Femur (tissue), 1 donor: ENCODE results near the gene SOSTDC1.

Source experiments
- DNase-seq: peaks from one replicate; pipeline ENCODE4 v3.0.0-alpha.2; 2017

Gene SOSTDC1

GRCh38 chr7:16417906-16418305 is 47.6 kb downstream of the SOSTDC1 start:
- no peak for DNase-seq

DNA sequence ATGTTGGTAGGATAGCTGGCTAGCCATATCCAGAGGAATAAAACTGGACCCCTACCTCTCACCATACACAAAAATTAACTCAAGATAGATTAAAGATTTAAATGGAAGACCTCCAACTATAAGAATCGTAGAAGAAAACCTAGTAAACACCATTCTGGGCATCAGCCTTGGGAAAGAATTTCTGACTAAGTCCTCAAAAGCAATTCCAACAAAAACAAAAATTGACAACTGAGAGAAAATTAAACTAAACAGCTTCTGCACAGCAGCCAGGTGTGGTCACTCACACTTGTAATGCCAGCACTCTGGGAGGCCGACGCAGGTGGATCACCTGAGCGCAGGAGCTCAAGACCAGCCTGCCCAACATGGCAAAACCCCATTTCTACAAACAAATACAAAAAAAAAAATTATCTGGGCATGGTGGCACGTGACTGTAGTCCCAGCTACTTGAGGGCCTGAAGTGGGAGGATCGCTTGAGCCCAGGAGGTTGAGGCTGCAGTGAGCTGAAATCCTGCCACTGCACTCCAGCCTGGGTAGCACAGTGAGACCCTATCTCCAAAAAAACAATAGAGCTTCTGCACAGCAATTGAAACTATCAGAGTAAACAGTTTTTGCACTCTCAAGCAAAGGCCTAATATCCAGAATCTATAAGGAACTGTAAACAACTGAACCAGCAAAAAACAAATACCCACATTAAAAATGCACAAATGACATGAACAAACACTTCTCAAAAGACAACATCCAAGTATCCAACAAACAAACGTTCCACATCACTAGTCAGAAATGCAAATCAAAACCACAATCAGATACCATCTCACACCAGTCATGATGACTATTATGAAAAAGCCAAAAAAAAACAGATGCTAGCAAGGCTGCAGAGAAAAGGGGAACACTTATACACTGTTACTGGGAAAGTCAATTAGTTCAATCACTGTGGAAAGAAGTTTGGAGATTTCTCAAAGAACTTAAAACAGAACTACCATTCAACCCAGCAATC is 49.0 kb downstream of the SOSTDC1 start:
- no peak for DNase-seq

DNA sequence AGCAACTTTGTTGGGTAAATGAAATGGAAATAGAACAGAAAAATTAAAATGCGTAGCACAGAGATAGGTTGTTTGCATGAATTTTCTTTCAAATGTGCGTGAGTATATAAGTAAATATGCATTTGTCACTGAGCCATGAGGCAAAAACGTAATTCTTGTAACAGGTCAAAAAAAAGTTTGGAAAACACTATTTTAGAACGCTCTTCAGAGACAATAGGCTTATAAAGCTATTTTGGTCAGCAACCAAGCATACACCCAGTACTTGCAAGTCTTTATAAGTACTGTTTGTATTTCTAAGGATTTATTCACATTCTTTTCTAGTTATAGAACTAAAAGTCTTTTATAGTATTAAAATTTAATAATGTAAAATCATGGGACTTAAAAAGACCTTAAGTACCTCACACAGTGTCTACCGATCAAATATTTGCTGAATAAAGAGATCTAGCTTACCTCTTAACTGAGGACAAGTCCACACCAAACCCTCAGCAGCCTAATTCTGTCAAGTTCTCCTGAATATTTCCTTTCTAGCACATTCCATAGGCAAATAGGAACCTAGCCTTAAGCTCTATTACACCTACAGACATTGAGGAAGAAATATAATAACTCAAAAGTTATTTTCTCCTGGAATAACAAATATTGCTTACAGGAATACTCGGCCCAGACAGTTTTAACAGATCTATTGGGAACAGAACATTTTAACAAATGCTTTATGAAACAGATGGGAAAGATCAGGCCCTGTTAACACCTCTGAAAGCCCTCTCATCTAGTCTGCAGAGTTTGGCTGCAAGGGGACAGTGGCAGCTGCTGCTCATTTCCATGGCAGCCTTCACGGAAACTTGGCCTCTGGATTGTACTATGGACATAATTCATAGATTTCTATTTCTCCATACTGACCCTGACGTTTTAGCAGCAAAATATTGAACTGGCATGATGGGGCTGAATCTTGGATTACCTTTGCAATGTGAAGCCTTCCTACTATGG is 53.0 kb downstream of the SOSTDC1 start:
- DNase-seq = peak; percentile 86
